ENCODE data around the gene ITIH5.
"Not testable (repeated sequence)": the region's sequence is repeated elsewhere in the genome, so short reads cannot be mapped to it uniquely, and the experiment has no call there.

Gene ITIH5

DNA sequence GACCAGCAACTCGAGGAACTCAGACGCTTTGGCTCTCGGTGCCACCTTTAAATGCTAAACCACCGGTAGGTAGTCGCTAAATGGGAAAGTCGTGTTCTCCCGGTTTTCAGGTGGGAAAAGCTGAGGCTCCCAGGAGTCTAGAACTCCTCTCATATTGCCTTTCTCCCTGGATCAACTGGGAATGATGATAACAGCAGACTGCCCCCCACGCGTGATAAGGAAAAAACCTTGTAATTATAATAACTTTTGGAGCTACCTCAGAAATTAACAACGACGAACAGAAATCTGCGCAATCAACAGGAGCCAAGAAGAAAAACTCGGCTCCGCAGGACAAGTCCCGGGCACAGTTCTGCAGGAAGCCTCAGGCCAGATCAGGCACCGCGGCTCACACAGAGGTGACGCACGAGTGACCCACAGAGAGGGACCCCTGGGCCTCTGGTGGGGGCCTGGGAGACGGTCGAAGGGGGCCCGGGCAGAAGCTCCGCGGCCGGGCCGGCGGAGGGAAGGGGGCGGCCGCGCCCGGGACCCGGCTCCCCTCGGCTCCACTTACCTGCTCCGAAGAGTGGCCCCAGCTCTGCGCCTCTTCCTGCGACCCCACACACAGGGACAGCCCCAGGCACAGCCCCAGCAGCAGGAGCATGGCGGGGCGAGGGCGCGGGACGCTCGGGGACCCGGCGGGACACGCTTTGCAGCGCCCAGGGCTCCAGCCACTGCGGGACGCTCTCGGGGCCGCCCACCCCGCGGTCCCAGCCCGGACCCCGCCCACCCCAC lies at the start of gene ITIH5:
TSS of gene ITIH5 (minus strand) at position 714 of the 771 bp plus-strand sequence. CDS start at position 640, 74 bp downstream.
- no peak for DNase-seq

DNA sequence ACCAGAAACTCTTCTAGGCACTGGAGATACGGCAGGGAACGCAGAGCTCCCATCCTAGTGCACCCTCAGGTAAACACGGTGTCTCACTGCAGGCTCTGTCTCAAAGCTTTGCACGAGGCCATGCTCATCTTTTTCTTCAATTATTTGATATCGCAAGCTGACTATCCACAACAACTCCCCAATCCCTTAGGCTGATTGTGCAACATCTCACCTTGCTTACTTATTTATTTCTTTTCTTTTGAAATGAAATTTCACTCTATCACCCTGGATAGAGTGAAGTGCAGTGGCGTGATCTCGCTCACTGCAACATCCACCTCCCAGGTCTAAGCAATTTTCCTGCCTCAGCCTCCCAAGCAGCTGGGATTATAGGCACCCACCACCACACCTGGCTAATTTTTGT lies 48.7 kb upstream of the ITIH5 start:
- DNase-seq, result no peak

- not testable (repeated sequence) for DNase-seq
Measured at GRCh38 chr10:7711075-7711474, 44.3 kb upstream of the ITIH5 start.

DNA sequence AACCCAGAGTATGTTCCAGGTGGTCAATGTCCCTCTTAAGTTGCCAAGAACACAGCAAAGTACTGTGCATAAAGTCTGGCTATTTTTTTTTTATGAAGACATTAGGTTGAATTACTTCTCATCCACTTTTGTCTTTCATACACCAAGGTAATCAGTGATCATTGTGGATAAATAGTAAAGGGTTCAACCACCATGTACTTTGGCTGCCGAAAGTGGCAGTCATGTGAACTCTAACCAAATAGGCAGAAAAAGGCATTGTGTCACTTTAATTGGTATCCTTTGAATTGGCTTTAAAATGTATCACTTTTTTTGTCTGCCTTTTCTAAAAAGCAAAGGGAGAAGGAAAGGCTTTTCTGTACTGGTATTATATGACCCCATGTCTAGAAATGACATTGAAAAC lies 43.7 kb upstream of the ITIH5 start:
- no peak for DNase-seq

DNA sequence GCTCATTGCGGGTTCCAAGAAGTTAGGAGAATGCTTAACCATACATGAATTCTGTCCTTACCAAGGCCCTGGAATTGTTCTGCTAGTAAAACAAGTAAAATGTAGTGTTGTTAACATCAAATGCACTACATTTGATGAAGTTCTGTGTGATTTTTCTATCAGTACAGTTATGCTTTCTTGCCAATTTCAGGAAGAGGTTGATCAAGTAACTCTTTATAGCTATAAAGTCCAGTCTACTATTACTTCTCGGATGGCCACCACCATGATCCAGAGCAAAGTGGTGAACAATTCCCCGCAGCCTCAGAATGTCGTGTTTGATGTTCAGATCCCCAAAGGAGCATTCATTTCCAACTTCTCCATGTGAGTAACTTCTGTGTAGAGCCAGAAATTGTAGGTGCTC lies 42.1 kb upstream of the ITIH5 start:
- DNase-seq, result no peak

- no peak for DNase-seq
Measured at GRCh38 chr10:7707858-7708622, 41.3 kb upstream of the ITIH5 start.

- DNase-seq, result no peak
Measured at GRCh38 chr10:7707102-7707501, 40.3 kb upstream of the ITIH5 start.

DNA sequence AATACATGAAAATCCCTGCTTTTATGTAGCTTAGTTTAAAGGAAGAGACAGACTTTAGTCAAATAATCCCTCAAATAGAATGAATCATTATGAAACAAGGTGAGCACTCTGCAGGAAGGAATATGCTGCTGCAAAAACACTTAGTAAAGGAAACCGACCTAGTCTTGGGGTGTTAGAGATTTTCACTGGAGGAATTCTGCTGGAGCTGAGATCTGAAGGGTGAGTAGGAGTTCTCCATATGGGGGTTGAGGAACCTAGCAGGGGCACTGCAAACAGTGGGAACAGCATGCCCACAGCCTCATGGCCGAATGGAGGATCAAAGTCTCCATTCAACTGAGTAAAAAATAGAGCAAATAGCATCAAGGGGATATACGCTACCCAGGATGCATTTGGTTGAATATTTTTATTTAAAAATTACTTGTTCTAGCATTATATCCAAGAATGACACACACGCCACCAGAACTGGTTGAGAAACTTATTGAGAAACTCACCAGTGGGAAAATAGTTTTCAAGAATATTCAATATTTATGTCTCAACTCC lies 39.8 kb upstream of the ITIH5 start:
- no peak for DNase-seq

- no peak for DNase-seq
Measured at GRCh38 chr10:7705341-7705740, 38.6 kb upstream of the ITIH5 start.

DNA sequence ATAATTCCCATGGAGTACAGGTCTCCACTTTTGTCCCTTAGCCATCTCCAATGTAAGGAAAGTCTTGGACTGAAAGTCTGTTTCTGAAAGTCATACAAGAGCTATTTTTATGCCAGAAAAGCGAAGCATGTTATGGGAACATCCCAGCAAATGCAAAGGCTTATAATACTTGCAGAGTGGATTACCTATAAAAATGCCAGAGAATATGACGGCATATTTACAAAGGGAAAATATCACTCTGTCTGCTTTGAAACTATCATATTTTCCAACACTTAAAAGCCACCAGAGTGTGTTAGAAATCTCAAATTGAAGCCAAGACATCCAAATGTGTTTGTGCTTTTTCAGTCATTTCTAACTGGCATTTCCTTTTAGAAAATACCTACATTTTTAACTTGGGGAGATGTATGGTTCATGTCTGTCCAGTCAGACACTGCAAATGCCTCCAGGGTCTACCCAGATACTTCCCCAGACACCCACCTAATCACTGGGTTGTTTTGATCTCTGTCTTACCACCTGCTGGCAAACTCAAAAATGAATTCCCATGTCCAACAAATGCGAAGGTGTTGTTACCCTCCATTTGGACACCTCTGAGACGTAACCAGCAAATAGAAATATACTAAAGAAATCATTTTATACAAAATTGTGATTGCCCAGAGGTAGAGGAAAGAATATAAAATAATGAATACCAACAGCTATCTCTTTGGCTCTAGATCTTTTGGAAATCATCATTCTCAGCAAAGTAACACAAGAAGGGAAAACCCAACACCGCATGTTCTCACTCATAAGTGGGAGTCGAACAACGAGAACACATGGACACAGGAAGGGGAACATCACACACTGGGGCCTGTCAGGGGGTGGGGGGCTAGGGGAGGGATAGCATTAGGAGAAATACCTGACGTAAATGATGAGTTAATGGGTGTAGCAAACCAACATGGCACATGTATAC lies 37.6 kb upstream of the ITIH5 start:
- no peak for DNase-seq

DNA sequence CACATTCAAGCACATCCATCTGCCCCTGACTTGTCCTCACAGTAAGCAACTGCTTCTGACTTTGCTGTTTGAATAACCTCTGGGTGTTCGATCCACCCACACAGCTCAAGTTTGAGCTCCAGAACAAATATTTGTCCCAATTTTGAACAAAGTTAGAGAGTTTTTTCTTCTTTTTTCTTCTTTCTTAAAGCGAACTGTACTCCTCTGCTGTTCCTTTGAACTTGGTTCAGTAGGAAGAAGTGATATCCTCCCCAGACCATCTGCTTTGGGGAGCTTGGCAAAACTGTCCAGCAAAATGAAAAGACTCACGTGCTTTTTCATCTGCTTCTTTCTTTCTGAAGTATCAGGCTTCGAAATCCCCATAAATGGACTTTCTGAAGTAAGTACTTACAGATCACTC lies 36.4 kb upstream of the ITIH5 start, which contains the start of gene ITIH2:
TSS of gene ITIH2 (plus strand) at position 177 of the 400 bp plus-strand sequence. CDS start at position 296, 119 bp downstream.
- DNase-seq, result no peak

DNA sequence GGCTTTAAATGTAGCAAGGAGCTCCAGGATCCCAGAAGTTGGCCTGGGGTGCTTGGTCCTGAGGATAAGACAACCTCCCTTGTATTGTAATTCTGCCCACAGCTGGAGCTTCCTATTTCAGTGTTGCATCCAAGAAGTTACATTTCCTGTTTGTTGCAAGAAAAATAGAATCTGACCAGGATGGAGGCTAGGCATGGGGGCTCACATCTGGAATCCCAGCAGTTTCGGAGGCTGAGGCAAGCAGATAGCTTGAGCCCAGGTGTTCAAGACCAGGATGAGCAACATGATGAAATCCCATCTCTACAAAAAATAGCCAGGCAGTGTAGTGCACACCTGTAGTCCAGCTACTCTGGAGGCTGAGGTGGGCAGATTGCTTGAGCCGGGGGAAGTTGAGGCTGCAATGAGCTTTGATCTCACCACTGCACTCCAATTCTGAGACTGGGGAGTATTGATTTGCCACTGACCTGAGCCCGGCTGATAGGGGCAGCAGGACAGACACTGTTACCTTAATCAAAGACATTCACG lies 35.6 kb upstream of the ITIH5 start:
- DNase-seq, result no peak

DNA sequence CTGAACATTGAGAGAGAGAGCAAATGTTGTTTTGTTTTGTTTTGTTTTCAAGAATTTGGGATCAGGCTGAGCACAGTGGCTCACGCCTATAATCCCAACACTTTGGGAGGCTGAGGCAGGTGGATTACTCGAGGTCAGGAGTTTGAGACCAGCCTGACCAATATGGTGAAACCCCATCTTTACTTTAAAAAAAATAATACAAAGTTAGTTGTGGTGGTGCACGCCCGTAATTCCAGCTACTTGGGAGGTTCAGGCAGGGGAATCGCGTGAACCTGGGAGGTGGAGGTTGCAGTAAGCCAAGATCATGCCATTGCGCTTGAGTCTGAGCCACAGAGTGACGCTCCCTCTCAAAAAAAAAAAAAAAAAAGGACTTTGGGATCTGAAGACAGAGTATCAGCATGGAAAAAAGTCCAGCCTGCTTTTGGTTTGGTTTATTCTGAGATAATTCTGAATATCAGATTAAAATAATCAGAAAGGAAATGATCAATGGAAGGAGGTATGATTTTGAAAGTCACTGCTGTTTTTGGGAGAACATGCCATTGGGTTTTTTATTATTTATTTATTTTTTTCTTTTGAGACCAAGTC lies 34.5 kb upstream of the ITIH5 start:
- DNase-seq, result no peak

DNA sequence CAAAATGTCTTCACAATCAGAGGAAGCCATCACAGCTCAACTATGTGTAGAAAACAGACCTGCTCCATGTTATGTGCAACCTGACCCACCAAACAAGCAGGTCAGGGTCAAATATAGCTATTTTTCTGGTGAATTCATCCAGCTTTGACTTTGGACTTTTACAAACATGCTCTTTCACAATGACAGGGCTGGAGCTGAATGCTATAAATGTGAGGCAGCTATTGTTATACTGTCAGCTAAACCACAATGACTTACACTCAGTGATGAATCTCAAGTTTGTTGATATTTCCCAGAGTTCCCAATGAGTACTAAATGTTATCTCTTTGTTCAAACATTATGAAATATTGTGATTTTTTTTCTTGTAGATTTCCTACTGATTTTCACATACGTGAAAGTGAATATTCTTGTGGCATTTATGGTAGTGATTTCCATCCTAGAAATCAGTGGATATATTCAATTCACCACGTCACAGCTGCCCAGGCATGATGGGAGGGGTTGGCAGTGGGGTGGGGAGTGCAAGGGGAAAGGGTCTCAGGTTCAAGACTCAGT lies 33.9 kb upstream of the ITIH5 start:
- DNase-seq, result no peak

- DNase-seq, result no peak
Measured at GRCh38 chr10:7697426-7697825, 30.7 kb upstream of the ITIH5 start.

GRCh38 chr10:7696545-7696944 lies 29.8 kb upstream of the ITIH5 start:
- DNase-seq, result no peak

GRCh38 chr10:7693194-7693593 lies 26.4 kb upstream of the ITIH5 start:
- not testable (repeated sequence) for DNase-seq

DNA sequence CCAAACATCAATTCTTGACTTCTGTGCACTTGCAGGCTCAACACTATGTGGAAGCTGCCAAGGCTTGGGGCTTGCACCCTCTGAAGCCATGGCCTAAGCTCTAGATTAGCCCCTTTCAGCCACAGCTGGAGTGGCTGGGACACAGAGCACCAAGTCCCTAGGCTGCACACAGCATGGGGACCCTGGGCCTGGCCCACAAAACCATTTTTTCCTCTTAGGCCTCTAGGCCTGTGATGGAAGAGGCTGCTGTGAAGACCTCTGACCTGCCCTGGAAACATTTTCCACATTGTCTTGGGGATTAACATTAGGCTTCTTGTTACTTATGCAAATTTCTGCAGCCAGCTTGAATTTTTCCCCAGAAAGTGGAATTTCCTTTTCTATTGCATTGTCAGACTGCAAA lies 25.6 kb upstream of the ITIH5 start:
- not testable (repeated sequence) for DNase-seq

- DNase-seq, result not testable (repeated sequence)
Measured at GRCh38 chr10:7690885-7691597, 24.3 kb upstream of the ITIH5 start.

GRCh38 chr10:7689591-7689990 lies 22.8 kb upstream of the ITIH5 start:
- DNase-seq, result no peak

All from activated effector memory CD4-positive, alpha-beta T cell treated with Interleukin-2 at 50 U/mL for 16 hours (primary cell).